Prostate gland (tissue), 2 donors: ENCODE measurements around the gene MTA1.

ENCODE experiments used
- CTCF ChIP-seq, 4 experiments: fragments of 200-600 bp in 2 of 4; fragments of 450-650 bp in 2 of 4; sonication (generic) in 2 of 4; IDR thresholded peaks; 1 replicate in 3 of 4; 2 replicates in 1 of 4; pipeline ENCODE4 v1.5.1; 2016 to 2019; ENCODE audit warnings: antibody characterized with exemption in 4 of 4, mild to moderate bottlenecking in 2 of 4, moderate library complexity in 2 of 4
- POLR2A ChIP-seq: fragments of 450-650 bp; IDR thresholded peaks from one replicate; pipeline ENCODE4 v1.6.1; 2016; ENCODE audit warnings: antibody characterized with exemption, mild to moderate bottlenecking

- TF ChIP-seq CTCF (IDR thresholded peaks at IDR 0.05) (no peak), POLR2A (no peak)
Measured at GRCh38 chr14:105379946-105380345, 39.7 kb upstream of the MTA1 start.
